K562 (cell line): ENCODE data around the gene OBSL1. TPM values are rescaled to one million over a fixed set of nuclear protein-coding genes. Genes with fewer than 3 reads are reported as not detected.

Experiments used
- DPF2 ChIP-seq: fragments of 450-650 bp; IDR thresholded peaks from 2 replicates; pipeline ENCODE4 v1.6.1; 2016
- FOSL1 ChIP-seq: fragments of 200-800 bp; sonication (Bioruptor generic); conservative IDR thresholded peaks from 2 replicates; pipeline ENCODE4 v1.6.1; 2016; ENCODE audit warnings: missing genetic modification characterization, missing compliant biosample characterization
- HINFP ChIP-seq: fragments of 450-650 bp; conservative IDR thresholded peaks from 2 replicates; pipeline ENCODE4 v1.6.1; 2016; ENCODE audit warnings: missing genetic modification characterization, low read depth, mild to moderate bottlenecking, control low read depth, missing compliant biosample characterization
- KAT8 ChIP-seq: fragments of 450-650 bp; IDR thresholded peaks from 2 replicates; pipeline ENCODE4 v1.6.1; 2016; ENCODE audit warnings: low read depth, mild to moderate bottlenecking
- KHSRP ChIP-seq: fragments of 450-650 bp; IDR thresholded peaks from 2 replicates; pipeline ENCODE4 v1.6.1; 2017
- KLF13 ChIP-seq: fragments of 450-650 bp; IDR thresholded peaks from 2 replicates; pipeline ENCODE4 v1.6.1; 2016; ENCODE audit warnings: missing genetic modification characterization, low read depth, mild to moderate bottlenecking, missing compliant biosample characterization, moderate library complexity, borderline replicate concordance
- MEF2A ChIP-seq: IDR thresholded peaks from 2 replicates; pipeline ENCODE4 v1.6.1; 2011; ENCODE audit warnings: low read depth, mild to moderate bottlenecking, low read length, moderate library complexity; ENCODE audit not compliant: control insufficient read depth
- NR4A1 ChIP-seq, 2 experiments: fragments of 250-450 bp in 1 of 2; fragments of 450-650 bp in 1 of 2; sonication (Bioruptor Pico) in 1 of 2; IDR thresholded peaks; 2 replicates each; pipeline versions ENCODE4 v1.4.0 to v1.6.1; 2016 to 2020; ENCODE audit warnings: mild to moderate bottlenecking in 2 of 2, missing compliant biosample characterization in 1 of 2, missing genetic modification characterization in 1 of 2, moderate library complexity in 1 of 2
- RB1 ChIP-seq: fragments of 450-650 bp; IDR thresholded peaks from 2 replicates; pipeline ENCODE4 v1.6.1; 2017; ENCODE audit warnings: low read depth, mild to moderate bottlenecking
- TARDBP ChIP-seq: fragments of 450-650 bp; IDR thresholded peaks from 2 replicates; pipeline ENCODE4 v1.6.1; 2016
- ZBTB26 ChIP-seq: fragments of 450-650 bp; formaldehyde crosslinking; IDR thresholded peaks from 2 replicates; pipeline ENCODE4 v1.4.0; 2022; ENCODE audit warnings: missing genetic modification characterization
- ZEB2 ChIP-seq: fragments of 450-650 bp; IDR thresholded peaks from 2 replicates; pipeline ENCODE4 v1.6.1; 2016
- ZNF232 ChIP-seq: sonication (generic); formaldehyde crosslinking; IDR thresholded peaks from 2 replicates; pipeline ENCODE4 v1.8.0; 2022; ENCODE audit warnings: mild to moderate bottlenecking, missing genetic modification reagents
- ZNF263 ChIP-seq: sonication (generic); formaldehyde crosslinking; IDR thresholded peaks from 2 replicates; pipeline ENCODE4 v1.8.0; 2022; ENCODE audit warnings: mild to moderate bottlenecking, missing genetic modification reagents, borderline replicate concordance
- ZNF280B ChIP-seq: fragments of 250-450 bp; sonication (Bioruptor Pico); IDR thresholded peaks from 2 replicates; pipeline ENCODE4 v1.5.1; 2021; ENCODE audit warnings: mild to moderate bottlenecking
- ZNF324 ChIP-seq: fragments of 250-450 bp; sonication (Bioruptor Pico); IDR thresholded peaks from 2 replicates; pipeline ENCODE4 v1.4.0; 2020; ENCODE audit warnings: mild to moderate bottlenecking
- ZNF511 ChIP-seq: sonication (generic); formaldehyde crosslinking; IDR thresholded peaks from 2 replicates; pipeline ENCODE4 v1.8.0; 2022; ENCODE audit warnings: mild to moderate bottlenecking, missing genetic modification reagents
- ZNF592 ChIP-seq: fragments of 450-650 bp; IDR thresholded peaks from 2 replicates; pipeline ENCODE4 v1.6.1; 2017; ENCODE audit warnings: antibody characterized with exemption, mild to moderate bottlenecking
- polyA plus RNA-seq, 8 experiments: library from polyadenylated mRNA; depleted of rRNA in 4 of 8; stranded (reverse) in 5 of 8; unstranded in 3 of 8; fragments of >200 nt; fragmentation: Nextera tagmentation in 2 of 8; fragmentation: Illumina TruSeq in 1 of 8; extraction: Ambion mirVana in 2 of 8; extraction: Trizol in 1 of 8; gene quantifications; 2 replicates each; pipeline versions ENCODE4 v1.2.1 to v1.2.3, GENCODE V29; 2011 to 2014; ENCODE audit warnings: inconsistent platforms in 1 of 8, missing spikeins in 1 of 8
- total RNA-seq, 7 experiments: library from RNA; depleted of rRNA in 6 of 7; stranded (reverse); fragments of >200 nt in 6 of 7; fragmentation: Illumina TruSeq in 2 of 7; extraction: Trizol in 2 of 7; gene quantifications; 2 replicates each; pipeline versions ENCODE4 v1.2.1 to v1.2.3, GENCODE V29; 2011 to 2021; ENCODE audit warnings: low replicate concordance in 1 of 7

OBSL1 gene
- total and polyA plus RNA-seq, 9 of the 15 experiments (the other 6 are each of a cell fraction or from before 2014, with no cell fraction given): 1.2 to 26.6 (median 8.6) TPM

GRCh38 chr2:219514196-219514761, 57.1 kb downstream of the OBSL1 start, which contains the start of gene ASIC4 (continued):
- TF ChIP-seq ZBTB26: no peak
- no peak for TF ChIP-seq KLF13 (tag)
- TF ChIP-seq ZNF592: peak; percentile 72
- TF ChIP-seq ZNF324 (CRISPR knock-in tag): no peak
- peak; percentile 66 for TF ChIP-seq ZEB2
- TF ChIP-seq NR4A1 (CRISPR knock-in tag; IDR thresholded peaks at IDR 0.05): no peak
- TF ChIP-seq NR4A1 (tag; IDR thresholded peaks at IDR 0.05): peak; percentile 67
- TF ChIP-seq FOSL1 (tag): peak; percentile 50; the same call in 1 of the 2 replicates
- peak; percentile 42; the same call in 1 of the 2 replicates for TF ChIP-seq ZNF511 (CRISPR knock-in tag)
- TF ChIP-seq KAT8: no peak
- TF ChIP-seq HINFP (tag): no peak
- TF ChIP-seq TARDBP: peak; percentile 97
- TF ChIP-seq DPF2: peak; percentile 92
- TF ChIP-seq MEF2A: peak; percentile 33; the same call in 1 of the 2 replicates
- no peak; the same call in 1 of the 2 replicates for TF ChIP-seq ZNF263 (CRISPR knock-in tag)
- TF ChIP-seq ZNF232 (CRISPR knock-in tag): no peak
- peak; percentile 79 for TF ChIP-seq RB1
- TF ChIP-seq KHSRP: no peak
- no peak for TF ChIP-seq ZNF280B (CRISPR knock-in tag)
